Measurements from ENCODE around the gene XPNPEP1.

Gene XPNPEP1

GRCh38 chr10:109898666-109899355 is 24.5 kb downstream of the XPNPEP1 start:
- TF ChIP-seq CTCF (IDR thresholded peaks at IDR 0.05; ENCODE audit: extremely low read depth, missing control alignments): no peak
- no peak for DNase-seq (ENCODE audit: low spot score)

- TF ChIP-seq CTCF (IDR thresholded peaks at IDR 0.05; ENCODE audit: extremely low read depth, missing control alignments): no peak
Measured at GRCh38 chr10:109898007-109898406, 25.3 kb downstream of the XPNPEP1 start.

DNA sequence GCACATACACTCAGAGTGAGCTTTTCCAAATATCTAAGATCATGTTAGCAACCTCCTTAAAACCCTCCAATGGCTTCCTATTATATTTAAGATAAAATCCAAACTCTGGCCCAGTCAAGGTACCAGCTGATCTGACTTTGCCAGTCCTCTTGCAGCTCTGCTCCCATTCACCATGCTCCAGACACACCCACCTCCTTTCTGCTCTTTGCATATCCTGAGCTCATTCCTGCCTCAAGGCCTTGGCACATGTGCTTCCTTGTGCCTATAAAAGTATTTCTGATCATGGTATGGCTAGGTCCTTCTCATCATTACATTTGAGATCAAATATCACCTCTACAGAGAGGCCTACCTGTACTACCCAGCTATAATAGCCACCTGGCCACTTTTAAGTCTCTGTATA is 27.5 kb downstream of the XPNPEP1 start:
- no peak for DNase-seq (ENCODE audit: low spot score)
- no peak for TF ChIP-seq CTCF (IDR thresholded peaks at IDR 0.05; ENCODE audit: extremely low read depth, missing control alignments)

More at GRCh38 chr10:109898007-109898406, 25.3 kb downstream of the XPNPEP1 start:
- no peak for DNase-seq (ENCODE audit: low spot score)

GRCh38 chr10:109895095-109895818 is 28.1 kb downstream of the XPNPEP1 start:
- no peak for DNase-seq (ENCODE audit: low spot score)

GRCh38 chr10:109894516-109894915 is 28.8 kb downstream of the XPNPEP1 start:
- TF ChIP-seq CTCF (IDR thresholded peaks at IDR 0.05; ENCODE audit: extremely low read depth, missing control alignments): no peak
- DNase-seq (ENCODE audit: low spot score): no peak

More at GRCh38 chr10:109895095-109895818, 28.1 kb downstream of the XPNPEP1 start:
- TF ChIP-seq CTCF (IDR thresholded peaks at IDR 0.05; ENCODE audit: extremely low read depth, missing control alignments): no peak

GRCh38 chr10:109893386-109893785 is 29.9 kb downstream of the XPNPEP1 start:
- no peak for DNase-seq (ENCODE audit: low spot score)
- no peak for TF ChIP-seq CTCF (IDR thresholded peaks at IDR 0.05; ENCODE audit: extremely low read depth, missing control alignments)

DNA sequence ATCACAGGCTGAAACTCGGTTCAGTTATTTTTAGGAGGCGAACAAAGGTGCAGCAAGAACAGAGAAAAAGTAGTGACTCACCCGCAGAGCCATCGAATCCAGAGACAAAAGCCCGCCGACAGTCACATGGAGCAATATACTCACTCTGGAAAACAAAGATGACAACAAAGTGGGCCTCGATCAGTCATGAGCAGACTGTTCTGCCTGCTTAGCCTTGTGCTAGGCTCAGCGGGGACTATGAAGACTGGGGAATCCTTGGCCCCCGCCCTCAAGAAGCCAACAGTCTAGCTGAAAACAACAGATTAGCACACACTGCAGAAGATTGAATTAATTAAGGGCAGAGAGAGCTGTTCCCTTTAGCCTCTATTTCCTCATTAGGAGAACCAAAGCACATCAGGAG is 30.4 kb downstream of the XPNPEP1 start:
- DNase-seq (ENCODE audit: low spot score): no peak
- no peak for TF ChIP-seq CTCF (IDR thresholded peaks at IDR 0.05; ENCODE audit: extremely low read depth, missing control alignments)
